Left cardiac atrium (tissue), 4 donors: Measurements from ENCODE around the gene SLC37A3. TPM values are rescaled to one million over a fixed set of nuclear protein-coding genes. Genes with fewer than 3 reads are reported as not detected.

Experiments used
- ATAC-seq, 2 donors: fragments of 200-7000 bp; cut with Tn5 transposase; one replicate each; pipeline ENCODE4 v1.9.1; 2020; ENCODE audit warnings: mild to moderate bottlenecking in 2 of 2, moderate library complexity in 2 of 2
- DNase-seq: peaks from one replicate; pipeline ENCODE4 v3.0.0-alpha.2; 2020
- intact Hi-C, 2 donors: fragments of 100-400 bp; cut with DNase I; formaldehyde crosslinking; loops; one replicate each; pipeline versions ENCODE4 v1.14.1 to v1.15.1; 2022 to 2023
- total RNA-seq, 2 donors: library from RNA; stranded (reverse); fragmentation: NEBNext Ultra II Directional; extraction: Animal tissue kit (Norgen Biotek cat#: 25700); gene quantifications; one replicate each; pipeline ENCODE4 v1.2.1, GENCODE V29; 2021
- donor health status: DM: no; HTN: yes; CAD: no.
- donor health status: DM: no; HTN: yes; CAD: no; lungs with severe emphysema.
- donor health status: DM: yes; HTN: yes; CAD: no.
- donor health status: Dilated cardiomyopathy.

Gene SLC37A3
- total RNA-seq, 2 donors from 2014 or later = 11.4 to 18.7 TPM

DNA sequence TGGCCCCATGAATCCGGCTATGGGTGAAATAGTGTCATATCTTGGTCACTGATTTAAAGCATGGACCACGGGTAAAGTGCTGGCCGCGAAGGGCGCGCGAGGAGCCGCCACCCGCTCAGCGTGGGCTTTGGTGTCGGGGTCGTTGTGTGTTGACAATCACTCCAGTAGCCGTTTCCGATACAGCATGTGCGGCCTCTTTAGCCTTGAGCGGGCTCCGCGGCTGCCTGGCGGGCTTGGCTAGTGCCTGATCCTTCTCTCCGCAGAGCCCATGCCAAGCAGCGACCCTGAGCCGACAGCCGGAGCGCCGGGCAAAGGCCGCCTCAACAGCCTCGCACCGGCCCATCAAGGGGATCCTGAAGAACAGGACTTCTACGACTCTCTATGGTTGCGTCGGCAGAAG lies 105.9 kb downstream of the SLC37A3 start:
- intact Hi-C loops = no loop called here
- DNase-seq = no peak
- ATAC-seq = no peak

- no peak for ATAC-seq
- intact Hi-C loops = no loop called here
Measured at GRCh38 chr7:140289804-140290203, 108.5 kb downstream of the SLC37A3 start.

GRCh38 chr7:140287988-140288387 lies 110.3 kb downstream of the SLC37A3 start:
- intact Hi-C loops = no loop called here
- ATAC-seq (no peak), DNase-seq (no peak)

More at GRCh38 chr7:140289804-140290203, 108.5 kb downstream of the SLC37A3 start:
- DNase-seq = no peak

DNA sequence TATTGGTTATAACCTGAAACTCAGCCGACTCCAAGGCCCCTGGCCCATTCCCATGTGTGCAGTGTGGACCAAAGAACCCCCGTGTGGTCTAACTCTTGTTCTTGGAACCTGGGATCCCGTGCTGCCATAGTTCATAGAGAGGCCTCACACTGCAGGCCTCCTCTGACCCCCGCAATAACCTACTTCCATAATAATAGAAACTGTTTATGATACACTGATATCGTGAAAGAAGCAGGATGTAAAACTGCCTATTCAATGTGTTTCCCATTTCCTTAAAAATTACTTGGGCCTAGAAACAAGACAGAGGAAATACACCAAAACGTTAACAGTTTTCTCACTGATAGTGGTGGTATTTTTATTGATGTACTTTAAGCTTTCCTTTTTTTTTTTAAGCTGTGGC lies 112.4 kb downstream of the SLC37A3 start:
- no peak for ATAC-seq
- no peak for DNase-seq
- intact Hi-C loops = no loop called here

- no peak for DNase-seq
- intact Hi-C loops = no loop called here
- ATAC-seq = no peak
Measured at GRCh38 chr7:140284062-140284461, 114.3 kb downstream of the SLC37A3 start.

Other genes starting within 250 kb of the SLC37A3 start
- 10 to 100 TPM in 1 of 2 donors, 1 to 10 TPM in 1; 9.0 to 12.7 TPM for gene KDM7A, start 221.5 kb downstream of the SLC37A3 start, total RNA-seq
- gene RAB19, start 5.5 kb upstream of the SLC37A3 start, total RNA-seq = not detected
- 10 to 100 TPM; 65.4 to 79.2 TPM for gene MKRN1, start 81.0 kb upstream of the SLC37A3 start, total RNA-seq
- 10 to 100 TPM in 1 of 2 donors, 1 to 10 TPM in 1; 9.6 to 19.0 TPM for gene DENND2A, start 242.3 kb upstream of the SLC37A3 start, total RNA-seq